DOHH2 (cell line): Measurements from ENCODE around the gene SKA1.

Source experiments
- H3F3A ChIP-seq: fragments of 200-600 bp; sonication (generic), shearing (Covaris generic); 2 replicates; pipeline ENCODE4 v1.6.0; 2016; ENCODE audit warnings: antibody characterized with exemption, mild to moderate bottlenecking; ENCODE audit not compliant: control insufficient read depth, insufficient read depth
- H3K27ac ChIP-seq: fragments of 200-600 bp; sonication (generic); 2 replicates; pipeline ENCODE4 v1.5.1; 2014; ENCODE audit warnings: low read depth, mild to moderate bottlenecking, low read length, moderate library complexity
- H3K27me3 ChIP-seq: fragments of 200-600 bp; sonication (generic); 2 replicates; pipeline ENCODE4 v1.6.1; 2014; ENCODE audit warnings: mild to moderate bottlenecking, low read length, mixed read lengths; ENCODE audit not compliant: control insufficient read depth
- H3K36me3 ChIP-seq: fragments of 200-600 bp; sonication (generic); 2 replicates; pipeline ENCODE4 v1.6.1; 2014; ENCODE audit warnings: mild to moderate bottlenecking, low read length, moderate library complexity, mixed read lengths; ENCODE audit not compliant: control insufficient read depth
- H3K4me1 ChIP-seq: fragments of 200-600 bp; sonication (generic); 2 replicates; pipeline ENCODE4 v1.6.1; 2014; ENCODE audit warnings: mild to moderate bottlenecking, low read length, mixed read lengths; ENCODE audit not compliant: control insufficient read depth
- H3K4me2 ChIP-seq: fragments of 200-600 bp; sonication (generic); 2 replicates; pipeline ENCODE4 v1.6.0; 2014; ENCODE audit warnings: mild to moderate bottlenecking, low read length, moderate library complexity
- H3K4me3 ChIP-seq: fragments of 200-600 bp; sonication (generic); 2 replicates; pipeline ENCODE4 v1.5.1; 2014; ENCODE audit warnings: mild to moderate bottlenecking, low read length, mixed read lengths
- H3K79me2 ChIP-seq: fragments of 200-600 bp; sonication (generic); 2 replicates; pipeline ENCODE4 v1.6.1; 2014; ENCODE audit warnings: mild to moderate bottlenecking, low read length, mixed read lengths; ENCODE audit not compliant: control insufficient read depth
- H3K9me2 ChIP-seq: fragments of 200-600 bp; sonication (generic); replicated peaks from 2 replicates; pipeline ENCODE4 v1.6.1; 2014; ENCODE audit warnings: mild to moderate bottlenecking, low read length, mixed read lengths; ENCODE audit not compliant: control insufficient read depth
- H3K9me3 ChIP-seq: fragments of 200-600 bp; sonication (generic); 2 replicates; pipeline ENCODE4 v1.6.1; 2014; ENCODE audit warnings: antibody characterized with exemption, low read length, mixed read lengths; ENCODE audit not compliant: control insufficient read depth, insufficient read depth
- H4K20me1 ChIP-seq: fragments of 200-600 bp; sonication (generic); 2 replicates; pipeline ENCODE4 v1.6.0; 2014; ENCODE audit warnings: low read depth, mild to moderate bottlenecking, antibody characterized with exemption, low read length, moderate library complexity; ENCODE audit not compliant: control insufficient read depth, insufficient read depth
- CTCF ChIP-seq: fragments of 200-600 bp; sonication (generic); IDR thresholded peaks from one replicate; pipeline ENCODE4 v1.5.1; 2014; ENCODE audit warnings: antibody characterized with exemption, mild to moderate bottlenecking, low read depth, low read length; ENCODE audit not compliant: poor library complexity, severe bottlenecking
- EZH2phosphoT487 ChIP-seq: fragments of 200-600 bp; sonication (generic); IDR thresholded peaks from 2 replicates; pipeline ENCODE4 v1.6.1; 2017; ENCODE audit warnings: borderline replicate concordance, mild to moderate bottlenecking, antibody characterized with exemption, low read length, moderate library complexity, mixed read lengths

The SKA1 gene

GRCh38 chr18:50338715-50339114 lies 36.1 kb upstream of the SKA1 start:
- Histone ChIP-seq H4K20me1 (no peaks in the 10 kb centered on the region), H3K9me3 (no peaks in the 10 kb centered on the region), H3K9me2 (no peaks in the 10 kb centered on the region), H3F3A (no peaks in the 10 kb centered on the region; the same call in none of the 2 replicates), H3K4me2 (no peak overlapping the region), H3K4me1 (peaks cover 32% of the 10 kb centered on the region), H3K27ac (no peak overlapping the region), H3K27me3 (peaks cover 25% of the 10 kb centered on the region), H3K36me3 (no peaks in the 10 kb centered on the region), H3K4me3 (no peak overlapping the region), H3K79me2 (no peaks in the 10 kb centered on the region)
- TF ChIP-seq EZH2phosphoT487 (no peak), CTCF (no peak)

GRCh38 chr18:50340078-50340477 lies 34.8 kb upstream of the SKA1 start:
- H3K36me3 ChIP-seq: no peaks in the 10 kb centered on the region
- H3K9me3 ChIP-seq: no peaks in the 10 kb centered on the region
- no peaks in the 10 kb centered on the region; the same call in none of the 2 replicates for H3F3A ChIP-seq
- H3K27me3 ChIP-seq: peaks cover 25% of the 10 kb centered on the region
- H3K27ac ChIP-seq: no peak overlapping the region
- H3K79me2 ChIP-seq: no peaks in the 10 kb centered on the region
- no peak overlapping the region for H3K4me3 ChIP-seq
- TF ChIP-seq CTCF (peak; percentile 59), EZH2phosphoT487 (no peak)
- no peaks in the 10 kb centered on the region for H3K9me2 ChIP-seq
- no peak overlapping the region for H3K4me2 ChIP-seq
- H4K20me1 ChIP-seq: no peaks in the 10 kb centered on the region
- H3K4me1 ChIP-seq: peaks cover 18% of the 10 kb centered on the region

GRCh38 chr18:50341443-50341842 lies 33.4 kb upstream of the SKA1 start:
- TF ChIP-seq EZH2phosphoT487 (no peak), CTCF (no peak)

More at GRCh38 chr18:50341443-50341842, 33.4 kb upstream of the SKA1 start:
- H3K27ac ChIP-seq: no peak overlapping the region
- H3K4me3 ChIP-seq: no peak overlapping the region
- H3K9me3 ChIP-seq: no peaks in the 10 kb centered on the region
- H3K4me2 ChIP-seq: no peak overlapping the region
- no peaks in the 10 kb centered on the region for H4K20me1 ChIP-seq
- no peaks in the 10 kb centered on the region for H3K36me3 ChIP-seq
- no peaks in the 10 kb centered on the region; the same call in 1 of the 2 replicates for H3F3A ChIP-seq
- H3K4me1 ChIP-seq: peaks cover 12% of the 10 kb centered on the region
- peaks cover 17% of the 10 kb centered on the region for H3K27me3 ChIP-seq
- no peaks in the 10 kb centered on the region for H3K79me2 ChIP-seq
- no peaks in the 10 kb centered on the region for H3K9me2 ChIP-seq
